ENCODE measurements around the gene CARD10. TPM values are rescaled to one million over a fixed set of nuclear protein-coding genes. Genes with fewer than 3 reads are reported as not detected.

Gene CARD10
- total RNA-seq, 1 donor from 2014 or later = 1.5 TPM

DNA sequence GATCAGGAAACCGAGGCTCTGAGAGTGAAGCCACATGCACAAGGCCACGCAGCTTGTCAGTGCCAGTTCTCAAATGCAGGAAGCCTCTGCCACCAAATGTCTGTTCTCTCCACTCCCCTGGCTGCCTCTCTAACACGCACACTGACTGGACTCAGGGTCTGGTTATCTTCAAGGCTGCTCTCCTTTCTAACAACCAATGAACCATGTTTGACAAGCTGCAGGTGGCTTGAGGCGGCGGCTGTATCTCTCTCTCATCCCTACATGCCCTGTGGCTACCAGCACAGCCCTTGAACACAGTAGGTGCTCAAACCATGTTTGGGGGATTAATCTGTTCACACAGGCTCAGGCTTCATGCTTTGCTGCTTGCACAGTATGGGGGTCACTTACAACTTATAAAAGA, 56.8 kb downstream of the CARD10 start:
- H3K4me3 ChIP-seq = no peak overlapping the region
- TF ChIP-seq EZH2phosphoT487 (IDR thresholded peaks at IDR 0.05) (no peak), EZH2 (IDR thresholded peaks at IDR 0.05) (no peak)
- TF ChIP-seq, protein P1, sequence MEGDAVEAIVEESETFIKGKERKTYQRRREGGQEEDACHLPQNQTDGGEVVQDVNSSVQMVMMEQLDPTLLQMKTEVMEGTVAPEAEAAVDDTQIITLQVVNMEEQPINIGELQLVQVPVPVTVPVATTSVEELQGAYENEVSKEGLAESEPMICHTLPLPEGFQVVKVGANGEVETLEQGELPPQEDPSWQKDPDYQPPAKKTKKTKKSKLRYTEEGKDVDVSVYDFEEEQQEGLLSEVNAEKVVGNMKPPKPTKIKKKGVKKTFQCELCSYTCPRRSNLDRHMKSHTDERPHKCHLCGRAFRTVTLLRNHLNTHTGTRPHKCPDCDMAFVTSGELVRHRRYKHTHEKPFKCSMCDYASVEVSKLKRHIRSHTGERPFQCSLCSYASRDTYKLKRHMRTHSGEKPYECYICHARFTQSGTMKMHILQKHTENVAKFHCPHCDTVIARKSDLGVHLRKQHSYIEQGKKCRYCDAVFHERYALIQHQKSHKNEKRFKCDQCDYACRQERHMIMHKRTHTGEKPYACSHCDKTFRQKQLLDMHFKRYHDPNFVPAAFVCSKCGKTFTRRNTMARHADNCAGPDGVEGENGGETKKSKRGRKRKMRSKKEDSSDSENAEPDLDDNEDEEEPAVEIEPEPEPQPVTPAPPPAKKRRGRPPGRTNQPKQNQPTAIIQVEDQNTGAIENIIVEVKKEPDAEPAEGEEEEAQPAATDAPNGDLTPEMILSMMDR (IDR thresholded peaks at IDR 0.05) = no peak
- Mint-ChIP-seq H3K4me3 (no peak overlapping the region), H3K27ac (no peak overlapping the region), H3K27me3 (ENCODE audit: insufficient read depth, low read depth) (peaks cover 33% of the 10 kb centered on the region), H3K36me3 (no peaks in the 10 kb centered on the region), H3K4me1 (peaks cover 18% of the 10 kb centered on the region), H3K9me3 (peaks cover 3% of the 10 kb centered on the region)
- no peak for DNase-seq (ENCODE audit: low spot score)
- H4K20me1 ChIP-seq (ENCODE audit: low read depth) = peaks cover 8% of the 10 kb centered on the region
- peaks cover 4% of the 10 kb centered on the region for H3K4me1 ChIP-seq
- no peaks in the 10 kb centered on the region for H3F3A ChIP-seq (ENCODE audit: low read depth)
- no peaks in the 10 kb centered on the region for H3K79me2 ChIP-seq (ENCODE audit: low read depth)
- no peak overlapping the region for H3K27ac ChIP-seq
- H3K36me3 ChIP-seq = no peaks in the 10 kb centered on the region
- H3K9me3 ChIP-seq (ENCODE audit: low read depth) = no peaks in the 10 kb centered on the region
- no peak overlapping the region for H3K9ac ChIP-seq
- H2AFZ ChIP-seq (replicated peaks) = no peak overlapping the region
- H3K27me3 ChIP-seq = peaks cover 8% of the 10 kb centered on the region
- no peak overlapping the region for H3K4me2 ChIP-seq

DNA sequence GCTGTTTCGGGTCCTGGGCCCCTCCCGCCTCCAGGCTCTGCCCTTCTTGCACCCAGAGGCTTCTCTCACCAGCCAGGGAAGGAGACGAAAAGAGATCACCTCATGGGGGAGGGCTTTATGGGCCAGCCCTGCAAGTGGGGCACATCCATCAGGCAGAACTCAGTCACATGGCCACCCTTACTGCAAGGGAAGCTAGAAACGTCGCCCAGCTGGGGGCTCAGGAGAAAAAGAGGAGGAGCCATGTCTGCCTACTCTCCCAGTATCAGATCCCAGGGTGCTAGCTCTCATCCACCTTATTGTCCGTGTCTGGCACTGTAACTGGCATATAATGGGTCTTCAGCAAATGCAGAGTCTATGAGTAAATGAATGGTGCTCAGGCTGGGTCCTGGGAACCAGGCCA, 57.3 kb downstream of the CARD10 start:
- Histone ChIP-seq H2AFZ (replicated peaks) (no peak overlapping the region), H3K27ac (no peak overlapping the region), H3K4me2 (no peak overlapping the region), H3K79me2 (ENCODE audit: low read depth) (no peaks in the 10 kb centered on the region), H4K20me1 (ENCODE audit: low read depth) (peaks cover 10% of the 10 kb centered on the region), H3K36me3 (no peaks in the 10 kb centered on the region), H3K4me3 (no peak overlapping the region), H3K9ac (no peak overlapping the region), H3K9me3 (ENCODE audit: low read depth) (no peaks in the 10 kb centered on the region), H3K4me1 (no peaks in the 10 kb centered on the region), H3K27me3 (peaks cover 8% of the 10 kb centered on the region), H3F3A (ENCODE audit: low read depth) (no peaks in the 10 kb centered on the region)
- Mint-ChIP-seq H3K27ac (no peak overlapping the region), H3K27me3 (ENCODE audit: insufficient read depth, low read depth) (peaks cover 34% of the 10 kb centered on the region), H3K9me3 (peaks cover 4% of the 10 kb centered on the region), H3K4me1 (peaks cover 18% of the 10 kb centered on the region), H3K4me3 (no peak overlapping the region), H3K36me3 (no peaks in the 10 kb centered on the region)
- DNase-seq (ENCODE audit: low spot score) = no peak
- TF ChIP-seq EZH2 (IDR thresholded peaks at IDR 0.05) (no peak), EZH2phosphoT487 (IDR thresholded peaks at IDR 0.05) (no peak)
- TF ChIP-seq, protein P1 (IDR thresholded peaks at IDR 0.05) = no peak

DNA sequence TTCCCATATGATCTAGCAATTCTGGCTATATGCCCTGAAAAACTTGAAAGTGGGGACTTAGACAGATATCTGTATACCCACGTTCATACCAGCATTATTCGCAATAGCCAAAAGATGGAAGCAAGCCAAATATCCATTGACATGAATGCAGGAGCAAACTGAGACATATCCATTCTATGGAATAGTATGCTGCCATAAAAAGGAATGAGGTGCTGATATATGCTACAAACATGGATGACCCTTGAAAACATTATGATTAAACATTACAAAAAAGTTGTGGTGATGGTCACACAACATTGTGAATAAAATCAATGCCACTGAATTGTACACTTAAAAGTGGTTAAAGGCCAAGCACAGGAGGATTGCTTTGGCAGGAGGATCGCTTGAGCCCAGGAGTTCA, 58.5 kb downstream of the CARD10 start:
- Histone ChIP-seq H4K20me1 (ENCODE audit: low read depth) (peaks cover 11% of the 10 kb centered on the region), H3F3A (ENCODE audit: low read depth) (no peaks in the 10 kb centered on the region), H3K9ac (no peak overlapping the region), H3K27me3 (peaks cover 8% of the 10 kb centered on the region), H3K9me3 (ENCODE audit: low read depth) (no peaks in the 10 kb centered on the region), H3K27ac (no peak overlapping the region), H3K79me2 (ENCODE audit: low read depth) (no peaks in the 10 kb centered on the region), H2AFZ (replicated peaks) (no peak overlapping the region), H3K4me2 (no peak overlapping the region), H3K4me3 (no peak overlapping the region), H3K36me3 (no peaks in the 10 kb centered on the region), H3K4me1 (peaks cover 7% of the 10 kb centered on the region)
- Mint-ChIP-seq H3K27me3 (ENCODE audit: insufficient read depth, low read depth) (peaks cover 30% of the 10 kb centered on the region), H3K27ac (no peak overlapping the region), H3K4me1 (peaks cover 29% of the 10 kb centered on the region), H3K9me3 (peaks cover 3% of the 10 kb centered on the region), H3K4me3 (no peak overlapping the region), H3K36me3 (no peaks in the 10 kb centered on the region)
- TF ChIP-seq EZH2 (IDR thresholded peaks at IDR 0.05) = no peak
- TF ChIP-seq, protein P1 (IDR thresholded peaks at IDR 0.05) = no peak
- TF ChIP-seq EZH2phosphoT487 (IDR thresholded peaks at IDR 0.05) = no peak
- DNase-seq (ENCODE audit: low spot score) = no peak

All from neural progenitor cell (in vitro differentiated cells).